Astrocyte (in vitro differentiated cells and primary cell): ENCODE results near the gene VTCN1.

Source experiments
- EZH2 ChIP-seq: IDR thresholded peaks from 2 replicates; pipeline ENCODE4 v1.6.1; 2012; ENCODE audit warnings: mild to moderate bottlenecking, low read length, inconsistent platforms; ENCODE audit not compliant: insufficient read depth
- TF ChIP-seq, protein P1 (sequence below): IDR thresholded peaks from 2 replicates; pipeline ENCODE4 v1.5.1; 2011; ENCODE audit warnings: low read depth, mild to moderate bottlenecking, inconsistent platforms, low read length, moderate library complexity; ENCODE audit not compliant: insufficient read depth

DNA sequence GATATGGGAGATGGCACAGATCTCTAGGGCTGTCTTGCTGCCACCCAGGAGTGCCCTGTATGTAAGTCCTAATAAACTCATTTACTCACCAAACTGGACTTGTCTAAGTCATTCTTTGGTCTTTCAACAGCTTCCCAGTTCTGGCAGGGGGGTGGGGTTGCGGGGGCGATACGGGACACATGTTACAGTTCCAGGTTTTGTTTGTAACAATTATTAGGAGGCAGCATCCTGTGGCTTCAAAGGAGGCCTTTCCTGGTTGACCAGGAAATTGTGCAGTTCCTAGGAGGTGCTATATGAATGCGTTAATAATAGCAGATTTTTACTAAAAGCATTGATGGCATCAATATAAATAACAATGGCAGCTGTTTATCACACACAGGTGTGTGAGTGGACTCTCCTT is 46.5 kb downstream of the VTCN1 start:
- TF ChIP-seq, protein P1, sequence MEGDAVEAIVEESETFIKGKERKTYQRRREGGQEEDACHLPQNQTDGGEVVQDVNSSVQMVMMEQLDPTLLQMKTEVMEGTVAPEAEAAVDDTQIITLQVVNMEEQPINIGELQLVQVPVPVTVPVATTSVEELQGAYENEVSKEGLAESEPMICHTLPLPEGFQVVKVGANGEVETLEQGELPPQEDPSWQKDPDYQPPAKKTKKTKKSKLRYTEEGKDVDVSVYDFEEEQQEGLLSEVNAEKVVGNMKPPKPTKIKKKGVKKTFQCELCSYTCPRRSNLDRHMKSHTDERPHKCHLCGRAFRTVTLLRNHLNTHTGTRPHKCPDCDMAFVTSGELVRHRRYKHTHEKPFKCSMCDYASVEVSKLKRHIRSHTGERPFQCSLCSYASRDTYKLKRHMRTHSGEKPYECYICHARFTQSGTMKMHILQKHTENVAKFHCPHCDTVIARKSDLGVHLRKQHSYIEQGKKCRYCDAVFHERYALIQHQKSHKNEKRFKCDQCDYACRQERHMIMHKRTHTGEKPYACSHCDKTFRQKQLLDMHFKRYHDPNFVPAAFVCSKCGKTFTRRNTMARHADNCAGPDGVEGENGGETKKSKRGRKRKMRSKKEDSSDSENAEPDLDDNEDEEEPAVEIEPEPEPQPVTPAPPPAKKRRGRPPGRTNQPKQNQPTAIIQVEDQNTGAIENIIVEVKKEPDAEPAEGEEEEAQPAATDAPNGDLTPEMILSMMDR = no peak
- TF ChIP-seq EZH2 = no peak
